Ecto neural progenitor cell (in vitro differentiated cells): Measurements from ENCODE around the gene LCT.

ENCODE experiments used
- DNase-seq: peaks from one replicate; pipeline ENCODE4 v3.0.0-alpha.2; 2018; ENCODE audit warnings: low spot score

LCT gene

GRCh38 chr2:135741395-135742324 is 95.3 kb downstream of the LCT start, which contains the start of gene UBXN4:
Gene UBXN4 (plus strand): TSS chr2:135741855. CDS start chr2:135741930, 75 bp downstream.
- DNase-seq: peak; percentile 96

GRCh38 chr2:135741043-135741394 is 96.0 kb downstream of the LCT start:
- no peak for DNase-seq

- no peak for DNase-seq
These were observed 96.8 kb downstream of the LCT start for GRCh38 chr2:135740206-135740605.
